Left lung (tissue), 10 donors: ENCODE data around the gene TLE1. TPM values are rescaled to one million over a fixed set of nuclear protein-coding genes. Genes with fewer than 3 reads are reported as not detected.

Experiments
- ATAC-seq: fragments of 200-7000 bp; cut with Tn5 transposase; one replicate; pipeline ENCODE4 v1.9.1; 2020; ENCODE audit warnings: moderate library complexity
- DNase-seq, 4 donors: peaks; one replicate each; pipeline ENCODE4 v3.0.0-alpha.2; 2013 to 2020
- H3K27ac ChIP-seq, 2 donors: fragments of 200-600 bp; sonication (generic) in 1 of 2; one replicate each; pipeline versions ENCODE4 v1.5.0 to v1.8.0; 2020 to 2021
- H3K27me3 ChIP-seq, 2 donors: fragments of 200-600 bp; sonication (generic) in 1 of 2; one replicate each; pipeline versions ENCODE4 v1.5.0 to v1.8.0; 2020 to 2021
- H3K36me3 ChIP-seq, 2 donors: fragments of 200-600 bp; sonication (generic) in 1 of 2; one replicate each; pipeline versions ENCODE4 v1.5.0 to v1.8.0; 2020 to 2021
- H3K4me1 ChIP-seq, 2 donors: fragments of 200-600 bp; one replicate each; pipeline ENCODE4 v1.8.0; 2021
- H3K4me3 ChIP-seq, 2 donors: fragments of 200-600 bp; sonication (generic) in 1 of 2; one replicate each; pipeline versions ENCODE4 v1.5.0 to v1.8.0; 2020 to 2021; ENCODE audit warnings: mild to moderate bottlenecking in 1 of 2
- H3K9me3 ChIP-seq, 2 donors: fragments of 200-600 bp; sonication (generic) in 1 of 2; one replicate each; pipeline versions ENCODE4 v1.5.0 to v1.8.0; 2020 to 2021
- CTCF ChIP-seq, 2 donors: fragments of 200-600 bp; sonication (generic) in 1 of 2; IDR thresholded peaks; one replicate each; pipeline versions ENCODE4 v1.5.0 to v1.8.0; 2021; ENCODE audit warnings: antibody characterized with exemption in 2 of 2
- intact Hi-C, 2 donors: fragments of 100-400 bp; cut with DNase I; formaldehyde crosslinking; loops; one replicate each; pipeline versions ENCODE4 v1.11.2 to v1.14.2; 2022
- polyA plus RNA-seq, 6 donors: library from polyadenylated mRNA; unstranded; fragments of 120-200 nt; gene quantifications; one replicate each; pipeline ENCODE4 v1.2.1, GENCODE V29; 2013; ENCODE audit not compliant: insufficient read length in 6 of 6
- total RNA-seq, 2 donors: library from RNA; stranded (reverse); fragmentation: NEBNext Ultra II Directional; extraction: Animal tissue kit (Norgen Biotek cat#: 25700); gene quantifications; one replicate each; pipeline ENCODE4 v1.2.1, GENCODE V29; 2021
- donor health status: DM: no; HTN: yes; CAD: no.
- donor health status: DM: no; HTN: no; CAD: no.

Gene TLE1
- total and polyA plus RNA-seq, 8 donors = 15.1 to 44.3 (median 40.0) TPM

- Histone ChIP-seq H3K36me3 (peaks cover 0 to under 1% of the 10 kb centered on the region in 2 donors), H3K4me3 (peak overlapping the region; percentile 76 to 78), H3K9me3 (no peaks in the 10 kb centered on the region), H3K4me1 (peaks cover 6 to 56% of the 10 kb centered on the region in 2 donors), H3K27ac (peak overlapping the region; percentile 82 to 88), H3K27me3 (peaks cover 0 to 27% of the 10 kb centered on the region in 2 donors)
- TF ChIP-seq CTCF (IDR thresholded peaks at IDR 0.05) = peak; percentile 61 to 63
- DNase-seq (peak; percentile 77 to 92 (median 86)), ATAC-seq (peak; percentile 62)
- intact Hi-C loops = loop anchor here in 1 of 2 donors (10.0 kb wide), 2 partner anchors 62 to 162 kb away; no protein-coding TSS in a partner anchor
Observed at GRCh38 chr9:81686614-81687520, 2.5 kb downstream of the TLE1 start.

DNA sequence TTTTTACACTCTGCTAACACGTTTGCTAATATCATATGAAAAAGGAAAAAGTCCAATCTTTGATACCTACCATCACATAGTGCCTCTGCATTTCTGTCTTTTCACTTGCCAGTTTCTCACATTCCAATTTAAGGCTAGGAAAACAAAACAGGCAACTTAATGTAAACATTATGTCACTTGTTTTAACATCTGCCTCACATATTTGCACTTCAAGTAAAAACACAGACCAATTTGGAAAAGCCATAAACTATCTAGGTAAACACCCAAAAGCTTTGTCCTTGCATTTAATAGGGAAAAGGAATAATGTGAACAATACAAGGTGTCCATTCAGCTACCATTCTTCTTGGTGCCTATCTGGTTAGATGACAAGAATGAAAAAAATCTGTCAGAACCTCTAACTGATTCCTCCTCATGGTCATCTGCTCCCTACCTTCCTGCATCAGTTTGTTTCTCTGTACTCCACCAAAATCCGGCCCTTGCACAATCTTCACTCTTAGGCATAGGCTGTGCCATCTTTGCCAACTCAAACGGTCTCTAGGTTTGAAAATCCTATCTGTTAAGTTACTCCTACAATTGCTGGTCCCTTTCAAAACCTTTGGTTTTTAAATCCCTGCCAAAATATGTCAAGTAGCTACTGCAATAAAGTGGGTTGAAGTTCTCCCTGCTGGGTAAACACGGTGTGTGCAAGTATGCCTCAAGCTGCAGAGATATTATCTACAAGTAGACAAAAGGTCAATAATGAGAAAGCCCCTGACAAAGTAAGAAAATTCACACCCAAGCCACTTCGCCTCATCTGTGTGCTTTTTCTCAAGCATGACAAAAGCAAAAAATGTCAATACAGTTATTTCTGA is 3.4 kb downstream of the TLE1 start:
- peak; percentile 9 for ATAC-seq
- no peak for TF ChIP-seq CTCF (IDR thresholded peaks at IDR 0.05)
- H3K4me1 ChIP-seq = peaks cover 6 to 56% of the 10 kb centered on the region in 2 donors
- H3K27ac ChIP-seq = no peak overlapping the region
- H3K36me3 ChIP-seq = peaks cover 0 to 6% of the 10 kb centered on the region in 2 donors
- no peaks in the 10 kb centered on the region for H3K9me3 ChIP-seq
- peak overlapping the region; percentile 76 to 78 for H3K4me3 ChIP-seq
- no peak for DNase-seq
- peaks cover 0 to 27% of the 10 kb centered on the region in 2 donors for H3K27me3 ChIP-seq
- intact Hi-C loops = loop anchor here in 1 of 2 donors (10.0 kb wide), 2 partner anchors 61 to 161 kb away; no protein-coding TSS in a partner anchor

DNA sequence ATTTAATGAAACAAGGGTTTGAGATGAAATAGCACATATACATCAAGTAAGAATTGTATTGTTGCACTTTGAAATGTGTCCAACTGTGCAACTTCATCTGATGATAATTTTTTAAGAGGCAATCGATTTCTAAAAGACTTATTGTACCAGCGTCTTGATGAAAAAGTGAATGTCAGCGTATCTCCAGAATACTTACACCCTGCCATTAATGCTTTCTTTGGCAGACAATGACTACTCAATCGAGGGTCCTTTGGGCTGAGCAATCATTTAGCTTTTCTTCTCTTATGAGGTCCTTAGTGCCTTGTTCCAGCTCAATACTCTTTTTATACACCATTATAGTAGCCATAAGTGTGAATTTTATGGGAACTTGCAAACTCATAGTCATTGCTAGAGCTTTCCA is 4.7 kb downstream of the TLE1 start:
- Histone ChIP-seq H3K4me3 (no peak overlapping the region), H3K4me1 (peaks cover 6 to 45% of the 10 kb centered on the region in 2 donors), H3K27me3 (peaks cover 0 to 18% of the 10 kb centered on the region in 2 donors), H3K36me3 (peaks cover 0 to 6% of the 10 kb centered on the region in 2 donors), H3K9me3 (no peaks in the 10 kb centered on the region), H3K27ac (no peak overlapping the region)
- no peak for ATAC-seq
- intact Hi-C loops = loop anchor here in 1 of 2 donors (10.0 kb wide), 2 partner anchors 60 to 160 kb away; no protein-coding TSS in a partner anchor
- no peak for TF ChIP-seq CTCF (IDR thresholded peaks at IDR 0.05)
- no peak for DNase-seq

DNA sequence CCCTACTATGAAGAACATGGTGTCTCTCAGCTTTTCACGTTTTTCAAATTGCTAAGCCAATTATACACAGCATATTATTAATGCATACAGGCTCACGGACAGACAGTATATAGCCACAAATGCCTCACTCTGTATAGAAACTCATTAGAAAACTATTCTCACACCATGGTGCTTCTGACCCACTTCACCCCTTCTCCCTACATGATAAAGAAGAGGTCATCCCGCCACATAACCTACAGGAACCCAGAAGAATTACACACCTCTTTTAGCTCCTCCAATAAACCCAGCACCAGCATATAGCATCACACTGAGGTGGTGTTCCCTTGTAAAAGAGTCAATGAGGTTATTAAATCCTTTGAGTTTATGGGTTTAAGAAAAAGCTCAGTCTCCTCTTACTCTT is 5.6 kb downstream of the TLE1 start:
- H3K27me3 ChIP-seq = peaks cover 0 to 16% of the 10 kb centered on the region in 2 donors
- H3K4me1 ChIP-seq = peaks cover 6 to 45% of the 10 kb centered on the region in 2 donors
- H3K9me3 ChIP-seq = no peaks in the 10 kb centered on the region
- intact Hi-C loops = loop anchor here in 1 of 2 donors (10.0 kb wide), 2 partner anchors 59 to 159 kb away; no protein-coding TSS in a partner anchor
- no peak overlapping the region for H3K27ac ChIP-seq
- peaks cover 0 to 6% of the 10 kb centered on the region in 2 donors for H3K36me3 ChIP-seq
- no peak overlapping the region for H3K4me3 ChIP-seq
- DNase-seq (no peak), ATAC-seq (no peak)
- TF ChIP-seq CTCF (IDR thresholded peaks at IDR 0.05) = no peak
